SHP77 (cell line): ENCODE measurements around the gene ZNF213.
A peak's percentile ranks its signal among the peaks of the same experiment; 100 is the strongest.

Experiments
- DNase-seq, 2 experiments: peaks; one replicate each; lab custom pipeline; 2025; lab: John Stamatoyannopoulos, UW

Gene ZNF213

GRCh38 chr16:3134338-3135125, at the start of gene ZNF213:
TSS of gene ZNF213 (plus strand) at chr16:3135029. CDS start at chr16:3137281, 2,252 bp downstream.
- DNase-seq: peak; percentile 95 to 98

- no peak for DNase-seq
Observed at GRCh38 chr16:3085868-3086595, 48.8 kb upstream of the ZNF213 start.

- DNase-seq: no peak
Observed at GRCh38 chr16:3086596-3087242, 48.1 kb upstream of the ZNF213 start.

GRCh38 chr16:3087243-3088235, 47.3 kb upstream of the ZNF213 start:
- no peak for DNase-seq

GRCh38 chr16:3088450-3088849, 46.4 kb upstream of the ZNF213 start:
- no peak for DNase-seq

- DNase-seq: no peak
Observed at GRCh38 chr16:3088925-3089716, 45.7 kb upstream of the ZNF213 start.

- DNase-seq: peak; percentile 36 to 37
Observed at GRCh38 chr16:3089717-3090592, 44.9 kb upstream of the ZNF213 start.

GRCh38 chr16:3091551-3091950, 43.3 kb upstream of the ZNF213 start:
- DNase-seq: no peak

- no peak for DNase-seq
Observed at GRCh38 chr16:3092501-3092941, 42.3 kb upstream of the ZNF213 start.

GRCh38 chr16:3094289-3095027, 40.4 kb upstream of the ZNF213 start:
- peak in 1 of 2 experiments; percentile 33 for DNase-seq

GRCh38 chr16:3095869-3096268, 39.0 kb upstream of the ZNF213 start:
- DNase-seq: no peak

GRCh38 chr16:3096362-3096761, 38.5 kb upstream of the ZNF213 start:
- no peak for DNase-seq

GRCh38 chr16:3097266-3097665, 37.6 kb upstream of the ZNF213 start:
- no peak for DNase-seq

GRCh38 chr16:3098459-3099394, 36.1 kb upstream of the ZNF213 start, which contains the start of gene ZSCAN10:
TSS of gene ZSCAN10 (minus strand) at chr16:3099294. CDS start at chr16:3092937, 6,357 bp downstream.
- DNase-seq: no peak

GRCh38 chr16:3099395-3099731, 35.5 kb upstream of the ZNF213 start:
- no peak for DNase-seq

- peak; percentile 84 to 86 for DNase-seq
Observed at GRCh38 chr16:3099732-3100499, 34.9 kb upstream of the ZNF213 start.
